ENCODE data around the gene RBM42.

DNA sequence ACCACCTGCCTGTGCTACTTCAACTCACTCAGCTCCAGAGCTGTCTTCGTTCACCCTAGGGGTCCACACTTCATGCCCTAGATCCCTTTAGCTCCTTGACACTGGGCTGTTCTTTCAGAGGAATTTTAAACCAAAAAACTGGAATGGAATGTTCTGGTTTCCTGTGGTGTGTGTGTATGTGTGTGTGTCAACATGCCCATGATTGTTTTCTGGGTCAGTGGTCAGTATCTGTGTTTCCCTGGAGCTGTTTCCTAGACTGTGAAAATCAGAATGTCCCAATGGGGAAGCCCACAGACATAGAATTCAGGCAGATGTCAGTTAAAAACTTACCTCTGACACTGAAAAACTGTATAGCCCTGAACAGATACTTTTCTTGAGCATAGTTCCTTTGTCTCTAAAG lies 41.5 kb upstream of the RBM42 start:
- TF ChIP-seq POLR2AphosphoS5 (IDR thresholded peaks at IDR 0.05) (no peak), POLR2A (IDR thresholded peaks at IDR 0.05) (no peak)
- TF ChIP-seq, protein P1, sequence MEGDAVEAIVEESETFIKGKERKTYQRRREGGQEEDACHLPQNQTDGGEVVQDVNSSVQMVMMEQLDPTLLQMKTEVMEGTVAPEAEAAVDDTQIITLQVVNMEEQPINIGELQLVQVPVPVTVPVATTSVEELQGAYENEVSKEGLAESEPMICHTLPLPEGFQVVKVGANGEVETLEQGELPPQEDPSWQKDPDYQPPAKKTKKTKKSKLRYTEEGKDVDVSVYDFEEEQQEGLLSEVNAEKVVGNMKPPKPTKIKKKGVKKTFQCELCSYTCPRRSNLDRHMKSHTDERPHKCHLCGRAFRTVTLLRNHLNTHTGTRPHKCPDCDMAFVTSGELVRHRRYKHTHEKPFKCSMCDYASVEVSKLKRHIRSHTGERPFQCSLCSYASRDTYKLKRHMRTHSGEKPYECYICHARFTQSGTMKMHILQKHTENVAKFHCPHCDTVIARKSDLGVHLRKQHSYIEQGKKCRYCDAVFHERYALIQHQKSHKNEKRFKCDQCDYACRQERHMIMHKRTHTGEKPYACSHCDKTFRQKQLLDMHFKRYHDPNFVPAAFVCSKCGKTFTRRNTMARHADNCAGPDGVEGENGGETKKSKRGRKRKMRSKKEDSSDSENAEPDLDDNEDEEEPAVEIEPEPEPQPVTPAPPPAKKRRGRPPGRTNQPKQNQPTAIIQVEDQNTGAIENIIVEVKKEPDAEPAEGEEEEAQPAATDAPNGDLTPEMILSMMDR (IDR thresholded peaks at IDR 0.05): no peak

All from prostate gland (tissue), 2 donors.